Right lobe of liver (tissue), 6 donors: ENCODE data around the gene CA7. TPM values are rescaled to one million over a fixed set of nuclear protein-coding genes. Genes with fewer than 3 reads are reported as not detected.

Source experiments
- ATAC-seq, 4 donors: fragments of 200-7000 bp; cut with Tn5 transposase; one replicate each; pipeline ENCODE4 v1.9.1; 2020; ENCODE audit warnings: mild to moderate bottlenecking in 4 of 4, moderate library complexity in 4 of 4
- DNase-seq, 3 donors: peaks; one replicate each; pipeline ENCODE4 v3.0.0-alpha.2; 2020
- H3K27ac ChIP-seq, 3 donors: fragments of 200-600 bp; one replicate each; pipeline ENCODE4 v1.8.0; 2022
- H3K27me3 ChIP-seq, 2 donors: fragments of 200-600 bp; one replicate each; pipeline ENCODE4 v1.8.0; 2022
- H3K36me3 ChIP-seq, 4 donors: fragments of 200-600 bp; sonication (generic) in 1 of 4; one replicate each; pipeline versions ENCODE4 v1.5.1 to v1.8.0; 2017 to 2022; ENCODE audit warnings: control low read depth in 1 of 4
- H3K4me1 ChIP-seq, 4 donors: fragments of 200-600 bp; sonication (generic) in 1 of 4; one replicate each; pipeline versions ENCODE4 v1.5.1 to v1.8.0; 2017 to 2022; ENCODE audit warnings: control low read depth in 1 of 4
- H3K4me3 ChIP-seq, 3 donors: fragments of 200-600 bp; one replicate each; pipeline ENCODE4 v1.8.0; 2022
- H3K9me3 ChIP-seq, 4 donors: fragments of 200-600 bp; sonication (generic) in 1 of 4; one replicate each; pipeline versions ENCODE4 v1.5.1 to v1.8.0; 2017 to 2022; ENCODE audit warnings: control low read depth in 1 of 4
- CTCF ChIP-seq, 4 donors: fragments of 200-600 bp in 3 of 4; fragments of 450-650 bp in 1 of 4; IDR thresholded peaks; one replicate each; pipeline versions ENCODE4 v1.5.1 to v1.8.0; 2016 to 2022; ENCODE audit warnings: antibody characterized with exemption in 4 of 4, mild to moderate bottlenecking in 2 of 4
- POLR2A ChIP-seq: fragments of 450-650 bp; IDR thresholded peaks from one replicate; pipeline ENCODE4 v1.6.1; 2017; ENCODE audit warnings: antibody characterized with exemption, mild to moderate bottlenecking
- whole genome bisulfite sequencing: methylation state at CpG from one replicate; pipeline ENCODE4 v1.1.6; 2018; ENCODE audit warnings: low coverage, low lambda C conversion rate; ENCODE audit not compliant: insufficient coverage; ENCODE audit errors: missing lambda C conversion rate; 5-methylcytosine and 5-hydroxymethylcytosine counted together
- intact Hi-C, 2 donors: fragments of 100-400 bp; cut with DNase I; formaldehyde crosslinking; loops; one replicate each; pipeline versions ENCODE4 v1.11.2 to v1.14.1; 2022
- total RNA-seq, 6 experiments: library from RNA; depleted of rRNA in 2 of 6; stranded (reverse); fragments of >200 nt in 2 of 6; fragmentation: NEBNext Ultra II Directional in 3 of 6; extraction: Animal tissue kit (Norgen Biotek cat#: 25700) in 3 of 6; gene quantifications; one replicate each; pipeline versions ENCODE4 v1.1.0 to v1.2.4, GENCODE V29; 2016 to 2023
- donor health status: DM: no; HTN: yes; CAD: no.
- donor health status: DM: no; HTN: no; CAD: no.
- donor health status: DM: no; HTN: no; CAD: no.
- donor health status: DM: no; HTN: yes; CAD: no.
- donor health status: DM: no; HTN: yes; CAD: no.

Gene CA7
- total RNA-seq, 6 experiments from 2014 or later: not detected

GRCh38 chr16:66872559-66872942, 28.3 kb downstream of the CA7 start:
- WGBS: 66% methylated on average over 4 of the region's 4 CpGs
- Histone ChIP-seq H3K9me3 (no peaks in the 10 kb centered on the region), H3K4me3 (peak overlapping the region in 1 of 3 donors; percentile 30), H3K27ac (no peak overlapping the region), H3K4me1 (peaks cover 0 to 9% (median 0%) of the 10 kb centered on the region in 4 donors), H3K27me3 (no peaks in the 10 kb centered on the region), H3K36me3 (no peaks in the 10 kb centered on the region)
- intact Hi-C loops: loop anchor here in 1 of 2 donors (10.0 kb wide), 1 partner anchor 468 kb away; no protein-coding TSS in a partner anchor
- TF ChIP-seq POLR2A (no peak), CTCF (IDR thresholded peaks at IDR 0.05) (no peak)
- ATAC-seq (no peak), DNase-seq (peak in 1 of 3 donors; percentile 11)

GRCh38 chr16:66872943-66873684, 28.9 kb downstream of the CA7 start:
- peaks cover 0 to 9% (median under 1%) of the 10 kb centered on the region in 4 donors for H3K4me1 ChIP-seq
- H3K9me3 ChIP-seq: no peaks in the 10 kb centered on the region
- WGBS: 12% methylated on average over 5 of the region's 39 CpGs
- intact Hi-C loops: loop anchor here in 1 of 2 donors (10.0 kb wide), 1 partner anchor 468 kb away; no protein-coding TSS in a partner anchor
- TF ChIP-seq POLR2A (no peak), CTCF (IDR thresholded peaks at IDR 0.05) (peak; percentile 84 to 98 (median 96))
- peak; percentile 90 to 93 (median 92) for DNase-seq
- ATAC-seq: peak; percentile 95 to 98 (median 98)
- no peaks in the 10 kb centered on the region for H3K27me3 ChIP-seq
- H3K27ac ChIP-seq: peak overlapping the region in 1 of 3 donors; percentile 36
- peak overlapping the region in 2 of 3 donors; percentile 11 to 30 for H3K4me3 ChIP-seq
- H3K36me3 ChIP-seq: no peaks in the 10 kb centered on the region

- H3K9me3 ChIP-seq: no peaks in the 10 kb centered on the region
- DNase-seq (peak in 1 of 3 donors; percentile 7), ATAC-seq (no peak)
- no peaks in the 10 kb centered on the region for H3K27me3 ChIP-seq
- H3K4me1 ChIP-seq: peaks cover 0 to 9% (median 3%) of the 10 kb centered on the region in 4 donors
- no peak overlapping the region for H3K27ac ChIP-seq
- H3K4me3 ChIP-seq: no peak overlapping the region
- no peaks in the 10 kb centered on the region for H3K36me3 ChIP-seq
- TF ChIP-seq POLR2A (no peak), CTCF (IDR thresholded peaks at IDR 0.05) (no peak)
- intact Hi-C loops: loop anchor here in 1 of 2 donors (10.0 kb wide), 1 partner anchor 469 kb away; no protein-coding TSS in a partner anchor
Observed at GRCh38 chr16:66873685-66874055, 29.5 kb downstream of the CA7 start.

GRCh38 chr16:66874079-66874775, 30.0 kb downstream of the CA7 start:
- peak in 1 of 3 donors; percentile 19 for DNase-seq
- Histone ChIP-seq H3K27me3 (no peaks in the 10 kb centered on the region), H3K4me1 (peaks cover 0 to 9% (median 3%) of the 10 kb centered on the region in 4 donors), H3K9me3 (no peaks in the 10 kb centered on the region), H3K36me3 (no peaks in the 10 kb centered on the region), H3K4me3 (no peak overlapping the region), H3K27ac (no peak overlapping the region)
- WGBS: no CpG with 5 or more reads among the region's 1 CpG
- no peak for TF ChIP-seq POLR2A
- no peak for TF ChIP-seq CTCF (IDR thresholded peaks at IDR 0.05)
- intact Hi-C loops: loop anchor here in 1 of 2 donors (10.0 kb wide), 1 partner anchor 469 kb away; no protein-coding TSS in a partner anchor
- ATAC-seq: no peak
